Thyroid gland (tissue), 4 donors: ENCODE results near the gene OLA1. TPM values are rescaled to one million over a fixed set of nuclear protein-coding genes. Genes with fewer than 3 reads are reported as not detected.

Source experiments
- DNase-seq, 2 donors: peaks; one replicate each; pipeline ENCODE4 v3.0.0-alpha.2; 2019
- H3K27ac ChIP-seq, 3 donors: fragments of 200-600 bp; sonication (generic); 1 replicate in 2 of 3; 2 replicates in 1 of 3; pipeline ENCODE4 v1.5.1; 2016 to 2019; ENCODE audit warnings: mild to moderate bottlenecking in 1 of 3, moderate library complexity in 1 of 3
- H3K27me3 ChIP-seq: fragments of 200-600 bp; sonication (generic); one replicate; pipeline ENCODE4 v1.5.1; 2019
- H3K36me3 ChIP-seq, 2 donors: fragments of 200-600 bp; sonication (generic); one replicate each; pipeline ENCODE4 v1.5.1; 2016 to 2019
- H3K4me1 ChIP-seq, 2 donors: fragments of 200-600 bp; sonication (generic); one replicate each; pipeline ENCODE4 v1.5.1; 2017 to 2019
- H3K4me3 ChIP-seq, 3 donors: fragments of 200-600 bp; sonication (generic); replicated peaks in 1 of 3; 1 replicate in 2 of 3; 2 replicates in 1 of 3; pipeline ENCODE4 v1.5.1; 2016; ENCODE audit warnings: mild to moderate bottlenecking in 1 of 3
- H3K9me3 ChIP-seq: fragments of 200-600 bp; sonication (generic); one replicate; pipeline ENCODE4 v1.5.1; 2017
- POLR2A ChIP-seq, 2 donors: fragments of 450-650 bp; IDR thresholded peaks; one replicate each; pipeline ENCODE4 v1.6.1; 2017; ENCODE audit warnings: antibody characterized with exemption in 2 of 2, mild to moderate bottlenecking in 2 of 2, moderate library complexity in 1 of 2
- WGBS, 2 donors: methylation state at CpG; one replicate each; pipeline ENCODE4 v1.1.5; 2017; 5-methylcytosine and 5-hydroxymethylcytosine counted together
- intact Hi-C: fragments of 100-400 bp; cut with DNase I; formaldehyde crosslinking; loops from one replicate; pipeline ENCODE4 v1.15.1; 2023
- total RNA-seq, 4 donors: library from RNA; depleted of rRNA; stranded (reverse); fragments of >200 nt; gene quantifications; one replicate each; pipeline ENCODE4 v1.2.3, GENCODE V29; 2016
- TF ChIP-seq, protein P1 (sequence below), 6 experiments: fragments of 200-600 bp in 3 of 6; fragments of 450-650 bp in 3 of 6; sonication (generic) in 3 of 6; IDR thresholded peaks; one replicate each; pipeline ENCODE4 v1.5.1; 2016 to 2019; ENCODE audit warnings: antibody characterized with exemption in 6 of 6, mild to moderate bottlenecking in 2 of 6, inconsistent platforms in 1 of 6, moderate library complexity in 1 of 6

The OLA1 gene
- total RNA-seq, 4 donors from 2014 or later: 51.8 to 68.5 (median 53.5) TPM

DNA sequence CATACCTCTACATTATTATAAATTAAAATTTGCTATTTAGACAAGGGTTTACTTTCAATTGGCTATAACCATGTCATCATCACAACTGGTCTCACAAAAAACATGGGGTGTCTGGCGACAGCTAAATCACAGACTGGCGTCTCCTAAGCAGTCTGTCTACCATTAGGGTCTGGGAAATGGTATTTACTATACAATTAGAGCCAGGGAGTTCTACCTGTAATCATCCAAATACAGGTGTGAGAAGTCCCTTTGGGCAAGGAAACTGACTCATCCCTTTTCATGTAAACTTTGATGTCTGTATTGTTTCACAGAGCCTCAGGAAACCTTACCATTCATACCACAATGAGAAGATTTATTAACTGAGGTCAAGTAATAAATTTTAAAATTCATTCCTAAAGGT, 126.7 kb downstream of the OLA1 start:
- intact Hi-C loops: no loop called here
- Histone ChIP-seq H3K4me1 (peaks cover 0 to 9% of the 10 kb centered on the region in 2 donors), H3K27ac (no peak overlapping the region), H3K9me3 (no peaks in the 10 kb centered on the region), H3K4me3 (no peak overlapping the region), H3K36me3 (no peaks in the 10 kb centered on the region), H3K27me3 (no peaks in the 10 kb centered on the region)
- no peak for DNase-seq
- no peak for TF ChIP-seq POLR2A (IDR thresholded peaks at IDR 0.05)
- TF ChIP-seq, protein P1, sequence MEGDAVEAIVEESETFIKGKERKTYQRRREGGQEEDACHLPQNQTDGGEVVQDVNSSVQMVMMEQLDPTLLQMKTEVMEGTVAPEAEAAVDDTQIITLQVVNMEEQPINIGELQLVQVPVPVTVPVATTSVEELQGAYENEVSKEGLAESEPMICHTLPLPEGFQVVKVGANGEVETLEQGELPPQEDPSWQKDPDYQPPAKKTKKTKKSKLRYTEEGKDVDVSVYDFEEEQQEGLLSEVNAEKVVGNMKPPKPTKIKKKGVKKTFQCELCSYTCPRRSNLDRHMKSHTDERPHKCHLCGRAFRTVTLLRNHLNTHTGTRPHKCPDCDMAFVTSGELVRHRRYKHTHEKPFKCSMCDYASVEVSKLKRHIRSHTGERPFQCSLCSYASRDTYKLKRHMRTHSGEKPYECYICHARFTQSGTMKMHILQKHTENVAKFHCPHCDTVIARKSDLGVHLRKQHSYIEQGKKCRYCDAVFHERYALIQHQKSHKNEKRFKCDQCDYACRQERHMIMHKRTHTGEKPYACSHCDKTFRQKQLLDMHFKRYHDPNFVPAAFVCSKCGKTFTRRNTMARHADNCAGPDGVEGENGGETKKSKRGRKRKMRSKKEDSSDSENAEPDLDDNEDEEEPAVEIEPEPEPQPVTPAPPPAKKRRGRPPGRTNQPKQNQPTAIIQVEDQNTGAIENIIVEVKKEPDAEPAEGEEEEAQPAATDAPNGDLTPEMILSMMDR (IDR thresholded peaks at IDR 0.05): no peak
- 98 to 100% methylated on average over 2 of the region's 2 CpGs for WGBS, 2 donors

DNA sequence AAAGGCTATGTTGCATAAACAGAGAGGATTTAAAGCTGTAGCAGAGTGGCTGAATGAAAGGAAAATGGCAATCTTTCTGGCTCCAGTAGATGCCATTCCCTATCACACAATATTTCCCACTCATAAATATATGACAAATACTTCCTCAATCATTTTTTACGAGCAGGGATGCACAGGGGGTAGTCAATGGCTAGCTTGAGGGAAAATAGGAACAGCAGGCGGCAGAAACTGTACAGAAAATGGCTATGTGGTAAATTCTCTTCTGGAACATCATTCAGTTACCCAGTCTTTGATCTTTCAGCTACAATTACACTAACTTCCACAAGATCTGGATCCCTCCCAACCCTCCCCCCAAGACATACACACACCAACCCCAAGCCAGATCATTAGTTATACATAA, 127.2 kb downstream of the OLA1 start:
- WGBS, 2 donors: 94 to 95% methylated on average over 2 of the region's 2 CpGs
- Histone ChIP-seq H3K9me3 (no peaks in the 10 kb centered on the region), H3K27me3 (no peaks in the 10 kb centered on the region), H3K4me3 (no peak overlapping the region), H3K4me1 (peaks cover 0 to 9% of the 10 kb centered on the region in 2 donors), H3K27ac (no peak overlapping the region), H3K36me3 (no peaks in the 10 kb centered on the region)
- no peak for DNase-seq
- TF ChIP-seq, protein P1 (IDR thresholded peaks at IDR 0.05): no peak
- TF ChIP-seq POLR2A (IDR thresholded peaks at IDR 0.05): no peak
- intact Hi-C loops: no loop called here

DNA sequence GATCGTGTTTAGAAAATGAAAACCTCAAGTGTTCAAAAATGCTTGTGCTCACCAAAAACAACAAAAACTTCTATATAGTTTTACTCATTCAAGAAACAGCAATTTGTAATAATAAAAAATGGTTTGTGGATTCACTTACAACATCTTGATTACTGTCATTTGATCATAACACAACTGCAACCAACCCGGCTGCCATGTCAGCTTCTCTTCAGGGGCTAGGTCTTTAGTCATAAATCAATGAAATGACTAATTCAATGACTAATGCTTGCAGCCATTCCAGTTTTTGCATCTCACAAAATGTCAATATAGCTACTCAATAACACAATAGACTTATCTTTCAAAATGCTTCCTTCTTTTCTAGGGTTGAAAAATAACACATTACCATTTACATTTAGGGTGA, 128.0 kb downstream of the OLA1 start:
- Histone ChIP-seq H3K4me1 (peaks cover 0 to 9% of the 10 kb centered on the region in 2 donors), H3K27me3 (no peaks in the 10 kb centered on the region), H3K27ac (no peak overlapping the region), H3K4me3 (no peak overlapping the region), H3K9me3 (no peaks in the 10 kb centered on the region), H3K36me3 (no peaks in the 10 kb centered on the region)
- intact Hi-C loops: no loop called here
- WGBS, 2 donors: 96% methylated on average over 2 of the region's 2 CpGs
- TF ChIP-seq, protein P1 (IDR thresholded peaks at IDR 0.05): no peak
- TF ChIP-seq POLR2A (IDR thresholded peaks at IDR 0.05): no peak
- no peak for DNase-seq

DNA sequence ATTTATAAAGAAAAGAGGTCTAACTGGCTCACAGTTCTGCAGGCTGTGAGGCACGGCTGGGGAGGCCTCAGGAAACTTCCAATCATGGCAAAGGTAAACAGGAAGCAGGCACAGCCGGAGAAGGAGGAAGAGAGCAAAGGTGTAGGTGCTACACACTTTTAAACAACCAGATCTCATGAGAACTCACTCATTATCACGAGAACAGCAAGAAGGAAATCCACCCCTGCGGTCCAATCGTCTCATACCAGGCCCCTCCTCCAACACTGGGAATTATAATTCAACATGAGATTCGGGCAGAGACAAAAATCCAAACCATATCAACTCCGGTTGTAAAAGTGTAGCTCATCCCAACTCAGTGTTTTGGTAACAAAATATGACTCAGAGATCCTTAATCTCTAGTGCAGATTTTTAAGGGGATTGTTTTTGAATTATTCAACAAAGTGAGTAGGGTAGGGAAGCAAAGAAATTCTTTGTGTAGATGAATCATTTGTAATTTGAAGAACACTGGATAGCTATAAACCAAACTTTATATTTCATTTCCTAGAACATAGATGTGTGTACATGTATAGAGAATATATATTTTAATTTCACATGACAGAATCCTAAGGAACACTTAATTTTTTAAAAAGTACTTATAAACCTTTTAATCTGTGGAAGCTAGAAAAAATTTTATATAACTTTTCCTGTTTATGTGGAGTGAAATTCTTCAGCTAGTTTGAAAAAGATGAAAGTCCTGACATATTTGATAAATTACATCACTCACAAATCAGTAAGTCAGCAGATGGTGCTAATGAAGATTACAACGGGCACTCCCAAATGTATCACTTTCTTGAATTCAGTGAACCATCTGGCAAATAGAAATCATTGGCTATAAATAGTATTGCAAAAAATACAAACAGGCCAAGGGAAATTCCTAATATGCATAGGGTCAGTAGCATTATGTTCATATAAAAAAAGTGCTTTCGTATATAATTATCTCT, 130.1 kb downstream of the OLA1 start:
- no peak overlapping the region for H3K27ac ChIP-seq
- H3K9me3 ChIP-seq: no peaks in the 10 kb centered on the region
- H3K4me3 ChIP-seq: no peak overlapping the region
- peaks cover 0 to 9% of the 10 kb centered on the region in 2 donors for H3K4me1 ChIP-seq
- no peak for DNase-seq
- no peak for TF ChIP-seq POLR2A (IDR thresholded peaks at IDR 0.05)
- TF ChIP-seq, protein P1 (IDR thresholded peaks at IDR 0.05): no peak
- H3K36me3 ChIP-seq: no peaks in the 10 kb centered on the region
- H3K27me3 ChIP-seq: no peaks in the 10 kb centered on the region
- intact Hi-C loops: no loop called here
- 86% methylated on average over 9 of the region's 9 CpGs for WGBS, 2 donors

DNA sequence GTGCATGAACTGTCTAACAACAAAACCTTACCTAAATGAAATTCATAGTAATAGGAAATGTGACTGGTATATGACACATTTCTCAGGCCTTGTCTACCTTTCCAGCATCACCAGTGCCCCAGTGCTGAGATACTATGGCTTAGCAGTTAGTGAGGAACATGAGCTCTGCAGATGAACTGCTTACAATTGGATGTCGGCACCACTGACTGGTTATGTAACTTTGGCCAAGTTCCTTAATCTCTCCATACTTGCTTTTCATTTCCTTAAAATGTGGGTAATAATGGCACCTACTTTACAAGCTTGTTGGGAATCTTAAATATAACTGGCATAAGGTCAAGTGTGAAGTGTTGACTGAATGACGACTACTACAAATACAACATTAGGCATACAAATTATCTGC, 136.3 kb downstream of the OLA1 start:
- no peak for TF ChIP-seq POLR2A (IDR thresholded peaks at IDR 0.05)
- TF ChIP-seq, protein P1 (IDR thresholded peaks at IDR 0.05): no peak
- WGBS, 2 donors: 92 to 96% methylated on average over 2 of the region's 2 CpGs
- intact Hi-C loops: no loop called here

More for the DNA sequence above, 136.3 kb downstream of the OLA1 start:
- Histone ChIP-seq H3K27me3 (no peaks in the 10 kb centered on the region), H3K9me3 (no peaks in the 10 kb centered on the region), H3K36me3 (no peaks in the 10 kb centered on the region), H3K4me1 (peaks cover 0 to 3% of the 10 kb centered on the region in 2 donors), H3K27ac (no peak overlapping the region), H3K4me3 (no peak overlapping the region)
- no peak for DNase-seq
